Subcutaneous abdominal adipose tissue (tissue), 5 donors: ENCODE measurements around the gene LAIR1.
"Not testable (repeated sequence)": the region's sequence is repeated elsewhere in the genome, so short reads cannot be mapped to it uniquely, and the experiment has no call there.

Experiments used
- H3K27ac ChIP-seq: one replicate; pipeline ENCODE4 v1.7.0; 2013; ENCODE audit warnings: low read depth, mild to moderate bottlenecking, inconsistent platforms, low read length, moderate library complexity
- H3K27me3 ChIP-seq, 5 donors: one replicate each; pipeline ENCODE4 v1.7.0; 2013; ENCODE audit warnings: low read length in 5 of 5, inconsistent platforms in 1 of 5; ENCODE audit not compliant: control insufficient read depth in 5 of 5, insufficient read depth in 4 of 5
- H3K36me3 ChIP-seq, 5 donors: one replicate each; pipeline ENCODE4 v1.7.0; 2013; ENCODE audit warnings: low read length in 5 of 5; ENCODE audit not compliant: control insufficient read depth in 5 of 5, insufficient read depth in 5 of 5
- H3K4me1 ChIP-seq, 5 donors: one replicate each; pipeline ENCODE4 v1.7.0; 2013; ENCODE audit warnings: low read length in 5 of 5, mild to moderate bottlenecking in 3 of 5, moderate library complexity in 1 of 5; ENCODE audit not compliant: control insufficient read depth in 5 of 5, insufficient read depth in 5 of 5
- H3K4me3 ChIP-seq, 5 donors: one replicate each; pipeline ENCODE4 v1.7.0; 2013; ENCODE audit warnings: low read length in 5 of 5, low read depth in 1 of 5
- H3K9ac ChIP-seq, 5 donors: one replicate each; pipeline ENCODE4 v1.7.0; 2013; ENCODE audit warnings: low read length in 5 of 5, mild to moderate bottlenecking in 4 of 5, moderate library complexity in 3 of 5
- H3K9me3 ChIP-seq, 5 donors: one replicate each; pipeline ENCODE4 v1.7.0; 2013; ENCODE audit warnings: low read length in 5 of 5; ENCODE audit not compliant: control insufficient read depth in 5 of 5
- donor health status: healthy.
- donor health status: healthy.
- donor health status: healthy.
- donor health status: healthy.
- donor health status: healthy.

Gene LAIR1

DNA sequence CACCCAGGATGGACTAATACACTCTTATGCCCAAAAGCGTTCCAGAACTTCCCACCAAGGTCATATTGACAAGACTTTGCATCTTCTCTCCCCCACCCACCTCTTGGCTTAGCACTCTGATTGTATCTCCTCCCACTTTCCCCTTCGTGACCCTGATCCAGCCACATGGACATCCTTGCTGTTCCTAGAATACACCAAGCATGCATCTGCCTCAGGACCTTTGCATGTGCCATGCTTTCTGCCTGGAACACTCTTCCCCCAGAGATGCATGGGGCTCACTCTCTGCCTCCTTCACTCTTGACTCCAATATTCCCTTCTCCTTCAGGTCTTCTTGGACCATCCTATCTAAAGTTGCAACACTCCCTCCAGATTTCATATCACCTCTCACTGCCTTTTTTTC lies 16.2 kb upstream of the LAIR1 start:
- Histone ChIP-seq H3K27me3 (no peaks in the 10 kb centered on the region), H3K9me3 (peaks cover 0 to 3% (median 0%) of the 10 kb centered on the region in 5 donors), H3K4me3 (no peak overlapping the region), H3K4me1 (peaks cover 0 to 10% (median 5%) of the 10 kb centered on the region in 5 donors), H3K27ac (no peak overlapping the region), H3K9ac (no peak overlapping the region), H3K36me3 (no peaks in the 10 kb centered on the region)

DNA sequence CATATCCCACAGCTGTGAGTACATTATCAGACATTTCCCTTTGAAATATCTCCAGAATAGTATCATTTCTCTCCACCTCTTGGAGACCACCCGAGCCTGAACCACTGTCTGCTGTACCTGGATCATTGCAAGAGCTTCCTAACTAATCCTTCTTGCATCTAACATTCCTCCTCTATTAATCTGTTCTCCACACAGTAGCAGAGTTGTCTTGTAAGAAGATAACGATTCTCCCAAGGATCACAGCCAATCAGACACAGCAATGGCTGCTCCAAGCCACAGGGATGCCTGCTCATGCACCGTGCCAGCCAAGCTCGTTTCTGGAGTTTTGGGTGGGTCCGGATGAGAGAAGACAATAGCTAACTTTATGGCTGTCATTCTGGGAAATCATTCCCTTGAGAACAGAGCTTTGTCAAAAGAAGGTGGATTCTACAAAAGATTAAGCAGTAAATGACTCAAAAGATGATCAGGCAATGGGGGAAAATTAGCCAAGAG lies 14.5 kb upstream of the LAIR1 start:
- H3K9ac ChIP-seq: no peak overlapping the region
- no peak overlapping the region for H3K27ac ChIP-seq
- peaks cover 0 to 3% (median 0%) of the 10 kb centered on the region in 5 donors for H3K9me3 ChIP-seq
- H3K36me3 ChIP-seq: no peaks in the 10 kb centered on the region
- H3K4me1 ChIP-seq: peaks cover 1 to 15% (median 6%) of the 10 kb centered on the region in 5 donors
- H3K27me3 ChIP-seq: peaks cover 0 to 2% (median 0%) of the 10 kb centered on the region in 5 donors
- no peak overlapping the region for H3K4me3 ChIP-seq

DNA sequence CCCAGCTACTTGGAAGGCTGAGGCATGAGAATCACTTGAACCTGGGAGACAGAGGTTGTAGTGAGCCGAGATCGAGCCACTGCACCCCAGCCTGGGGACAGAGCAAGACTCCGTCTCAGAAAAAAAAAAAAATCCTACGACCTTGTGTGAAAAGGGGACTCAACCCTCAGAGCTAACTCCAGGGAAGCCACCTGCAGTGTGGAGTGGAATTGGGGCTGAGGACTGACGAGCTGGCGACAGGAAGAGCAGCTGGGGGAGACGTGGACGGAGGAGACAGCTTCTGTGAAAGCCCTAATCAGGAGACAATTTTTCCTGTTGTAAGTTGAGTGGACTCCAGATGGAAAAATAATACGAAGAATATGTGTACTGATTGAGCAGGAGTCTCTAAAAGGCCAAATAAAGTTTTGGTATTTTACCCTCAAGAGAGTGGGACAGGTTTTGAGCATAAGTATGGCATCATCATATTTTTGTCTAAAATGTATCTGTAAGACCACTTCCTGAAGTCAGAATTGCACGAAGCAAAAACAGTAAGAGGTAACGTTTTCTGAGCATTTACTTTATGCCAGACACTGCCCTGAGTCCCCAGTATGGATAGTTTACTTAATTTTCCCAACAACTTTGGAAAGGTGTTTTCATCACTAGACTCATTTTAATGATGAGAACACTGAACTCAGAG lies 12.0 kb upstream of the LAIR1 start:
- Histone ChIP-seq H3K4me3 (no peak overlapping the region), H3K9ac (no peak overlapping the region), H3K9me3 (peaks cover 0 to 3% (median 0%) of the 10 kb centered on the region in 5 donors), H3K27me3 (peaks cover 0 to 2% (median 0%) of the 10 kb centered on the region in 5 donors), H3K4me1 (peaks cover 4 to 33% (median 15%) of the 10 kb centered on the region in 5 donors), H3K36me3 (no peaks in the 10 kb centered on the region), H3K27ac (no peak overlapping the region)

DNA sequence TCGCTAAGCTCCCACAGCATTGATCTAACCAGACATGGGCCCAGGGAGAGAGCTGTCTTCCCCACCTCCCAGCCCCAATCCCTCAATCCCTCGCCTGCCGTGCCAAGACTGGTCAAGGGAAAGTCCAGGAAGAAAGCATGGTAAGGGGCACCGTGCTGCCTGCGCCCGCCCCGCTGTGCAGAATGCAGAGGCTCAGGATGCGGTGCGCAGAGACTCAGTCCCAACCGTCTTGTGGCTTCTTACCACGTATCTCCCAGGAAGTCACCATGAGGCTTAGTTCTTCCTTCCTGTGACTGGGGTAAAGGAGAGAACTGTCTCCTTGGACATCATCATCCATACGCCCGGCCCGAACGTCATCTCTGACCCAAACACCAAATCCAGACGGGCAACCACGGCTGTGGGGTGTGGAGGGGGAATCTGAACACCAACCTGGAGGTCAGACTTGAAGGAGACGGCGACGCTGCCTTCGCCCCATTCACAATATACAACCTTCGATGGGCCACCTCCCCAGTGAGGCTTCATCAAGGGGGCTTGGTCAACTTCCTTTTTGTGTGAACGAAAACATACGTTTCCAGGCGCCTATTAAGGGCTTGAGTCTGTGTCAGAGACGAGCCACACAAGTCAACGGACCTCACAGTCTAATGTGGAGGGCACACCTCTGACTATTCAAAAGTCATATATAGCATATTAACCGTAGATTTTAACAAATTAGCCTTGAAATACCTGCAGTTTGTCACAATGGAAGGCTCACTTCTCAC lies 10.6 kb upstream of the LAIR1 start:
- not testable (repeated sequence) for H3K27ac ChIP-seq, H3K27me3 ChIP-seq, H3K36me3 ChIP-seq, H3K9me3 ChIP-seq, H3K9ac ChIP-seq
- Histone ChIP-seq H3K4me3 (peak overlapping the region in 2 of 5 donors; percentile 34 to 48), H3K4me1 (peaks cover 4 to 35% (median 15%) of the 10 kb centered on the region in 5 donors)

DNA sequence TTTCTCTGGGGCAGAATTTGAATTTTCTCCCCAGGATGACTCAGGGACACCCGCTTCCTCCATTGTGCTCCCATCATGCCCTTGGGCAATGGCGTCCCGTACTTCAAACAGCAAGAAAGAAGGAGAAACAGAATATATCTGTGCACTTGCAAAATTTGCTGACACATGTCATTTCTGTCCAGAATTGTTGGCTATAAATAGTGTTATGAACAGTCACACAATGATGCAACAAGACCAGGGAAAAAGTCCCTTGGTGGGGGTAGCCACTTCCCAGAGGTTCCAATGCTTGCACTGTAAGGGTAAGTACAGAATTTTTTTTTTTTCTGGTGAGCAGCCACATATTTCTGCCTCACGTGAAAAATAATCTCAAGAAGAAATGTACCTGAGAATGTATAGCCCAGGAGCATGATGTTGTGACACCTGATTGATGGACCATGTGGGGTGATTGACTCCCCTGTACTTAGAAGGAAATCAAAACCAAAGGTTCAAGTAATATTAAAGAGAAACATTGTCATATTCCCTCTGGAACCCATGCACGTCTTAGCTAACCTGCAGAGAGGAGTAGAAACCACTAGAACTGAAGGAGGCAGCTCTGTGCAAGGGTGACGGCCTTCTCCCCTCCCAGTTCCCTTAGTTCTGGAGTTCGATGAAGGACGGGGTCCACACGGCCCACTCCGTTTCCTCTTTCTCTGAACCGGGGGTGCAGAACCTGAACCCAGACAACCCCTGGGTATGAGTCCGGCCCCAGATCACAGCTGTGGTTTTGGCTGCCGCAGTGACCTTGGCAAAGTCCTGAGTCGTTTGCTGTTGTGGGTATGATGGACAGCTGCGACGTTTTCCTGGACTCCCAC lies 9.3 kb upstream of the LAIR1 start:
- peak overlapping the region in 1 of 5 donors; percentile 2 for H3K9ac ChIP-seq
- peak overlapping the region in 3 of 5 donors; percentile 19 to 53 (median 24) for H3K4me3 ChIP-seq
- peak overlapping the region; percentile 29 for H3K27ac ChIP-seq
- peaks cover 3 to 34% (median 12%) of the 10 kb centered on the region in 5 donors for H3K4me1 ChIP-seq
- no peaks in the 10 kb centered on the region for H3K36me3 ChIP-seq
- H3K9me3 ChIP-seq: no peaks in the 10 kb centered on the region
- peaks cover 0 to 2% (median 0%) of the 10 kb centered on the region in 5 donors for H3K27me3 ChIP-seq

DNA sequence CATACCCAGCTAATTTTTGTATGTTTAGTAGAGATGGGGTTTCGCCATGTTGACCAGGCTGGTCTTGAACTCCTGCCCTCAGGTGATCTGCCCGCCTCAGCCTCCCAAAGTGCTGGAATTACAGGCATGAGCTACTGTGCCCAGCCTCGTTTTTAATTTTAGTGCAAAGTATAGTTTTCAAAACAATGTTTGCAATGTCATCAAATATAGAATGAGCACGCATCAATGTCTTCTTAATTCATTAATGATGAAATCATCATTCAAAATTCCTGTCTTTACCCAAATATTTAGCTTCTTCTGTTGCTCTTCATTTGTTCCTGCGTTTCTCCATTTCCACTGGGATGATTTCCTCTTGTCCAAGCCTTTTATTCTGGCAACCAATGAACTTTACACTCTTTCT lies 6.7 kb upstream of the LAIR1 start:
- H3K9me3 ChIP-seq, H3K9ac ChIP-seq, H3K4me3 ChIP-seq, H3K27me3 ChIP-seq, H3K27ac ChIP-seq, H3K36me3 ChIP-seq: not testable (repeated sequence)
- H3K4me1 ChIP-seq: peaks cover 3 to 29% (median 11%) of the 10 kb centered on the region in 5 donors

DNA sequence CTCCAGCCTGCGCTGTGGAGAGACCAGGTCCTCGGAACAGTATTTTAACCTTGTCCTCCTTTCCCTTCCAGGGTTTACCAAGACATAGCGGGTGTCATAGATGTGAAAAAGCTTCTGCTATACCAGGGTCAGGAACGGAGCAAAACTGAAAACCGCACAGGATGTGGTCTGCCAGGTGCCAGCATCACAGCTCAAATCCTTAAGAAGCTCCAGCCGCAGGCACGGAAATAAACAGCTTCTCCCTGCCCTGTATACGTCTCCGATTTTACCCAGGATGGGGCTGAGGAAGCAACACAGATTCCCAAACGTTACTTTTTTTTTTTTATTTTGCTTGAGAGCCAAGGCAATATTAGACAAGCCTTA lies 5.7 kb upstream of the LAIR1 start:
- H3K9me3 ChIP-seq, H3K27me3 ChIP-seq, H3K27ac ChIP-seq, H3K9ac ChIP-seq, H3K4me3 ChIP-seq, H3K36me3 ChIP-seq: not testable (repeated sequence)
- peaks cover 3 to 32% (median 15%) of the 10 kb centered on the region in 5 donors for H3K4me1 ChIP-seq

DNA sequence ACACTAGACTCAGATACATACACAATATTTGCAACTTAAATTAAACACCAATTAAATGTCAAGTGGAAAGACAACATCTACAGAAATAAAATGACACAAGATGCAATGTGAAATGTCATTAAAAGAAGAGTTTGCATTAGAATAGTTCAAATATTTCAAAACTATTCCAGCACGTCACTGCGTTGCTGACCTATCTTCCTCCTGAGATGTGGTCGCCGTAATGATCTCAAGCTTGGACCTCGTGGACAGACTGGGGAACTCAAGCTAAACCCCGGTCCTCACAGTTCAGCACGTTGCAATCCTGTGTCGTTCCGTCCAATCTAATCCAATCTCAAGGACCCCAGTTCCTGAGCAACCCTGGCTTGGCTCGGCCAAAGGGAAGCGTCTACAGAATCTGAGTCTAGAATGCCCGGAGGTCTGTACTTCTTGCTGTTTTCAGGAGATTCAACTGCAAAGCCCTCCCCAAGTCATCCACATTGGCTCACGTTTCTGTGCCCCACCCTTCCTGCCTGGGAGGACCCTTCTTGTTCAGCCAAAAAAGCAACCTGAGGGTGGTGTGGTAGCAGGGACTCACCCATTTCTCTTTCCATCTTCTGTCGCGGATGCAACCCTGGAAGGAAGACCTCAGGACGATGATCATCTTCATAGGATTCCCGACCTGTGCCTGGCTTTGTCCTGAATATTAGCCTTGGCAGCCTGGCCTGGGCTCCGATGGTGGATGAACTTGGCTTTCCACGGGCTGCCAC lies 5.1 kb upstream of the LAIR1 start:
- Histone ChIP-seq H3K4me3 (peak overlapping the region in 2 of 5 donors; percentile 16 to 24), H3K4me1 (peaks cover 3 to 34% (median 19%) of the 10 kb centered on the region in 5 donors)
- not testable (repeated sequence) for H3K27ac ChIP-seq, H3K9me3 ChIP-seq, H3K9ac ChIP-seq, H3K27me3 ChIP-seq, H3K36me3 ChIP-seq

DNA sequence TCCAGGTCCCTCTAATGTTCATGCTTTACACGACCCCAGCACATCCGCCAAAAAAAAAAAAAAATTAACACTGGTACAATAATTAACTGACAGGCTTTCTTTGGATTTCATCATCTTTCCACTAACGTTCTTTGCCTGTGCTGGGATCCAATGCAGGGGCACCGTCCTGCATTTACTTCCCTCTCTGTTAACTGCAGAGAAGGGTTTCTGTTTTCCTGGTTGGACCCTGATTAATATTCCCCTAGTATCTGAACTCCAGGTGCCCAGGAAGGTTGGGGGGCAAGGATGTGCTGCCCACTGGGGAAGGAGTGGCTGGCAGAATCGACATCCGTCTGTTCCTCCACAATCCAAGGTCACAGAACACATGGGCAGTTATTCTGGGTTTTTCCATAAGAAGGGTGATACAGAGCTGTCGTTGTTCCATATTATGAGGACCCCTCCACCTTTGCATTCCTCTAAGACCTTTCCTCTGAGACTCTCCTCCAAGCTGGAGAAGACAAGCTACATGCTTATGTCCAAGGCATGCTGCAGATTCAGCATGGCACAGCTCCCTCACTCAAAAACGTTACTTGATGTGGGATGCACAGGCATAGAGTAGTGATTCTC lies 4.5 kb upstream of the LAIR1 start:
- no peaks in the 10 kb centered on the region for H3K9me3 ChIP-seq
- no peaks in the 10 kb centered on the region for H3K27me3 ChIP-seq
- H3K9ac ChIP-seq: peak overlapping the region in 1 of 5 donors; percentile 10
- no peak overlapping the region for H3K27ac ChIP-seq
- H3K4me3 ChIP-seq: peak overlapping the region in 2 of 5 donors; percentile 16 to 24
- no peaks in the 10 kb centered on the region for H3K36me3 ChIP-seq
- peaks cover 4 to 35% (median 22%) of the 10 kb centered on the region in 5 donors for H3K4me1 ChIP-seq
